Lower leg skin (tissue), 3 donors: Measurements from ENCODE around the gene C22orf23.

Experiments
- CTCF ChIP-seq, 3 donors: fragments of 450-650 bp; IDR thresholded peaks; one replicate each; pipeline ENCODE4 v1.5.1; 2016; ENCODE audit warnings: antibody characterized with exemption in 3 of 3, mild to moderate bottlenecking in 3 of 3, moderate library complexity in 2 of 3
- POLR2A ChIP-seq, 2 donors: fragments of 450-650 bp; IDR thresholded peaks; one replicate each; pipeline ENCODE4 v1.6.1; 2016 to 2017; ENCODE audit warnings: antibody characterized with exemption in 2 of 2, mild to moderate bottlenecking in 1 of 2, moderate library complexity in 1 of 2

GRCh38 chr22:37994049-37994448, 40.6 kb upstream of the C22orf23 start:
- TF ChIP-seq POLR2A (IDR thresholded peaks at IDR 0.05) = no peak
- TF ChIP-seq CTCF (IDR thresholded peaks at IDR 0.05) = no peak
